HepG2 (cell line): ENCODE data around the gene BRMS1. TPM values are rescaled to one million over a fixed set of nuclear protein-coding genes. Genes with fewer than 3 reads are reported as not detected.

Experiments used
- CBX5 ChIP-seq: sonication (generic); formaldehyde crosslinking; IDR thresholded peaks from 2 replicates; pipeline ENCODE4 v1.4.0; 2020; ENCODE audit warnings: missing genetic modification reagents, borderline replicate concordance
- EZH2 ChIP-seq: conservative IDR thresholded peaks from 2 replicates; pipeline ENCODE4 v1.6.1; 2012; ENCODE audit warnings: mild to moderate bottlenecking, low read depth, low read length, moderate library complexity
- JDP2 ChIP-seq: sonication (generic); formaldehyde crosslinking; IDR thresholded peaks from 2 replicates; pipeline ENCODE4 v1.8.1; 2022; ENCODE audit warnings: missing genetic modification reagents, borderline replicate concordance
- KDM2A ChIP-seq: sonication (generic); formaldehyde crosslinking; IDR thresholded peaks from 2 replicates; pipeline ENCODE4 v1.4.0; 2020; ENCODE audit warnings: low read depth, missing genetic modification reagents, borderline replicate concordance
- MXI1 ChIP-seq: IDR thresholded peaks from 3 replicates; pipeline ENCODE4 v1.6.1; 2012; ENCODE audit warnings: low read depth, low read length, inconsistent platforms, borderline replicate concordance
- SMAD1 ChIP-seq: sonication (generic); formaldehyde crosslinking; IDR thresholded peaks from 2 replicates; pipeline ENCODE4 v1.4.0; 2020; ENCODE audit warnings: missing genetic modification reagents, low read depth, mild to moderate bottlenecking, borderline replicate concordance
- WIZ ChIP-seq: sonication (generic); formaldehyde crosslinking; IDR thresholded peaks from 2 replicates; pipeline ENCODE4 v1.5.1; 2020; ENCODE audit warnings: mild to moderate bottlenecking, missing genetic modification reagents
- ZBTB7A ChIP-seq: sonication (generic); formaldehyde crosslinking; IDR thresholded peaks from 2 replicates; pipeline ENCODE4 v1.8.0; 2022; ENCODE audit warnings: mild to moderate bottlenecking, missing genetic modification reagents
- ZFAT ChIP-seq: sonication (generic); formaldehyde crosslinking; conservative IDR thresholded peaks from 2 replicates; pipeline ENCODE4 v1.8.1; 2023; ENCODE audit warnings: missing genetic modification reagents, inconsistent platforms
- ZKSCAN1 ChIP-seq: fragments of 150-350 bp; IDR thresholded peaks from 2 replicates; pipeline ENCODE4 v1.6.1; 2014; ENCODE audit warnings: low read length
- ZNF263 ChIP-seq: sonication (generic); formaldehyde crosslinking; IDR thresholded peaks from 2 replicates; pipeline ENCODE4 v1.4.0; 2020; ENCODE audit warnings: missing genetic modification reagents
- ZNF432 ChIP-seq: sonication (generic); formaldehyde crosslinking; IDR thresholded peaks from 2 replicates; pipeline ENCODE4 v1.5.0; 2020; ENCODE audit warnings: missing genetic modification reagents, mild to moderate bottlenecking, borderline replicate concordance
- ZNF672 ChIP-seq: sonication (generic); formaldehyde crosslinking; IDR thresholded peaks from 2 replicates; pipeline ENCODE4 v1.8.1; 2022; ENCODE audit warnings: missing genetic modification reagents
- ZNF713 ChIP-seq: sonication (generic); formaldehyde crosslinking; IDR thresholded peaks from 2 replicates; pipeline ENCODE4 v1.4.0; 2020; ENCODE audit warnings: mild to moderate bottlenecking, missing genetic modification reagents
- ZSCAN30 ChIP-seq: sonication (generic); formaldehyde crosslinking; IDR thresholded peaks from 2 replicates; pipeline ENCODE4 v1.5.0; 2020; ENCODE audit warnings: mild to moderate bottlenecking, missing genetic modification reagents
- polyA plus RNA-seq, 8 experiments: library from polyadenylated mRNA; depleted of rRNA in 3 of 8; stranded (reverse) in 7 of 8; unstranded in 1 of 8; fragments of >200 nt; fragmentation: Illumina TruSeq in 4 of 8; extraction: Trizol in 4 of 8; gene quantifications; 2 replicates each; pipeline versions ENCODE4 v1.2.1 to v1.2.3, GENCODE V29; 2011 to 2016; ENCODE audit warnings: low read depth in 4 of 8, missing spikeins in 1 of 8, mixed read lengths in 1 of 8; ENCODE audit not compliant: insufficient read depth in 1 of 8
- total RNA-seq, 5 experiments: library from RNA; depleted of rRNA; stranded (reverse); fragments of >200 nt; fragmentation: Illumina TruSeq; extraction: Trizol; gene quantifications; 2 replicates each; pipeline ENCODE4 v1.2.3, GENCODE V29; 2016; ENCODE audit warnings: low read depth in 1 of 5
- TF ChIP-seq, protein P1 (sequence below): sonication (generic); formaldehyde crosslinking; IDR thresholded peaks from 2 replicates; pipeline ENCODE4 v1.9.0; 2021; ENCODE audit warnings: missing genetic modification reagents, borderline replicate concordance
- TF ChIP-seq, protein P2 (sequence below): sonication (generic); formaldehyde crosslinking; conservative IDR thresholded peaks from 2 replicates; pipeline ENCODE4 v1.4.0; 2020; ENCODE audit warnings: missing genetic modification reagents
- TF ChIP-seq, protein P3 (sequence below): sonication (generic); formaldehyde crosslinking; IDR thresholded peaks from 2 replicates; pipeline ENCODE4 v1.4.0; 2020; ENCODE audit warnings: low read depth, mild to moderate bottlenecking, missing genetic modification reagents
- TF ChIP-seq, protein P4 (sequence below): sonication (generic); formaldehyde crosslinking; IDR thresholded peaks from 2 replicates; pipeline ENCODE4 v1.5.0; 2020; ENCODE audit warnings: missing genetic modification reagents, mild to moderate bottlenecking, borderline replicate concordance
- TF ChIP-seq, protein P5 (sequence below): sonication (generic); formaldehyde crosslinking; conservative IDR thresholded peaks from 2 replicates; pipeline ENCODE4 v1.8.1; 2023; ENCODE audit warnings: missing genetic modification reagents

The BRMS1 gene
- total and polyA plus RNA-seq, 2 of the 13 experiments (the other 11 are each of a cell fraction or from before 2014, with no cell fraction given) = 15.8 to 55.7 TPM

DNA sequence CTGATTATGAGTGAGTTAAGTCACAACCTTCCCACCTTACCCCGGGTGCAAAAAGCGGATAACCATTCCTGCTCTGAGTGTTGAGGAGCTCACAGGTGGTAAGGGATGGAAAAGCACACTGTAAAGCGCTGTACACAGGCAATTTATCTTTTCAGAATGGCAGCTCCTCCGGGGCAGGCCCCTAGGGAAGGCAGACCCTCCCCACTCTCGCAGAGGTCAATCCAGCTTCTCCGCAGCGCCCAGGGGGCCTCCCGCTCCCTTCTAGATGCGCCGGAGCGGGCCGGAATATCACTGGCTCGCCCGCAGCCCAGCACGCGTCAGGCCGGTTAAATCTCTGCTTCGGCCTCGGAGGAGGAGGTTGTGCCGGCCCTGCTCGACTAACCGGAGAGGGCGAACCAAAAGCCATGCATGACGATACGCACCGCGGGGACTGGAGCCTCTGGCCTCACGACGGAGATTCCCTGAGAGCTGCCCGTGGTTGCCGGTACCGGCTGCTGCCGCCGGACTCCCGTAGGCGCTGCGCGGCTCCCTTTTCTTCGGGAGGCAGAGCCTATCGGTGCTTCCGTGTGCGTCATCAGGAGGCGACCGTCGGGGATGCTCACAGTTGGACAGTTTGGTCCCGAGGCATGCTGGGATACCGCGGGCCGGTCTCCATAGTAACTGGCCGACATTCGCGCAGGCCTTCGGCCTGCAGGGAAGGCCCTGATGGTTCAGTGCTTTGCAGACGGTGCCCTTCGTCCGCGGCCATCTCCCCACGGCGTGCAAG is at the start of gene BRMS1 (continued):
- TF ChIP-seq, protein P1, sequence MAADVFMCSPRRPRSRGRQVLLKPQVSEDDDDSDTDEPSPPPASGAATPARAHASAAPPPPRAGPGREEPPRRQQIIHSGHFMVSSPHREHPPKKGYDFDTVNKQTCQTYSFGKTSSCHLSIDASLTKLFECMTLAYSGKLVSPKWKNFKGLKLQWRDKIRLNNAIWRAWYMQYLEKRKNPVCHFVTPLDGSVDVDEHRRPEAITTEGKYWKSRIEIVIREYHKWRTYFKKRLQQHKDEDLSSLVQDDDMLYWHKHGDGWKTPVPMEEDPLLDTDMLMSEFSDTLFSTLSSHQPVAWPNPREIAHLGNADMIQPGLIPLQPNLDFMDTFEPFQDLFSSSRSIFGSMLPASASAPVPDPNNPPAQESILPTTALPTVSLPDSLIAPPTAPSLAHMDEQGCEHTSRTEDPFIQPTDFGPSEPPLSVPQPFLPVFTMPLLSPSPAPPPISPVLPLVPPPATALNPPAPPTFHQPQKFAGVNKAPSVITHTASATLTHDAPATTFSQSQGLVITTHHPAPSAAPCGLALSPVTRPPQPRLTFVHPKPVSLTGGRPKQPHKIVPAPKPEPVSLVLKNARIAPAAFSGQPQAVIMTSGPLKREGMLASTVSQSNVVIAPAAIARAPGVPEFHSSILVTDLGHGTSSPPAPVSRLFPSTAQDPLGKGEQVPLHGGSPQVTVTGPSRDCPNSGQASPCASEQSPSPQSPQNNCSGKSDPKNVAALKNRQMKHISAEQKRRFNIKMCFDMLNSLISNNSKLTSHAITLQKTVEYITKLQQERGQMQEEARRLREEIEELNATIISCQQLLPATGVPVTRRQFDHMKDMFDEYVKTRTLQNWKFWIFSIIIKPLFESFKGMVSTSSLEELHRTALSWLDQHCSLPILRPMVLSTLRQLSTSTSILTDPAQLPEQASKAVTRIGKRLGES = no peak
- TF ChIP-seq ZNF713 (CRISPR knock-in tag) = no peak
- TF ChIP-seq ZKSCAN1 = no peak
- peak; percentile 97 for TF ChIP-seq KDM2A (CRISPR knock-in tag)
- peak; percentile 96; the same call in 2 of the 3 replicates for TF ChIP-seq MXI1
- no peak for TF ChIP-seq ZNF672 (CRISPR knock-in tag)
- TF ChIP-seq, protein P2, sequence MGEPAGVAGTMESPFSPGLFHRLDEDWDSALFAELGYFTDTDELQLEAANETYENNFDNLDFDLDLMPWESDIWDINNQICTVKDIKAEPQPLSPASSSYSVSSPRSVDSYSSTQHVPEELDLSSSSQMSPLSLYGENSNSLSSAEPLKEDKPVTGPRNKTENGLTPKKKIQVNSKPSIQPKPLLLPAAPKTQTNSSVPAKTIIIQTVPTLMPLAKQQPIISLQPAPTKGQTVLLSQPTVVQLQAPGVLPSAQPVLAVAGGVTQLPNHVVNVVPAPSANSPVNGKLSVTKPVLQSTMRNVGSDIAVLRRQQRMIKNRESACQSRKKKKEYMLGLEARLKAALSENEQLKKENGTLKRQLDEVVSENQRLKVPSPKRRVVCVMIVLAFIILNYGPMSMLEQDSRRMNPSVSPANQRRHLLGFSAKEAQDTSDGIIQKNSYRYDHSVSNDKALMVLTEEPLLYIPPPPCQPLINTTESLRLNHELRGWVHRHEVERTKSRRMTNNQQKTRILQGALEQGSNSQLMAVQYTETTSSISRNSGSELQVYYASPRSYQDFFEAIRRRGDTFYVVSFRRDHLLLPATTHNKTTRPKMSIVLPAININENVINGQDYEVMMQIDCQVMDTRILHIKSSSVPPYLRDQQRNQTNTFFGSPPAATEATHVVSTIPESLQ (CRISPR knock-in tag) = no peak
- peak; percentile 53; the same call in 1 of the 2 replicates for TF ChIP-seq CBX5 (CRISPR knock-in tag)
- TF ChIP-seq, protein P3, sequence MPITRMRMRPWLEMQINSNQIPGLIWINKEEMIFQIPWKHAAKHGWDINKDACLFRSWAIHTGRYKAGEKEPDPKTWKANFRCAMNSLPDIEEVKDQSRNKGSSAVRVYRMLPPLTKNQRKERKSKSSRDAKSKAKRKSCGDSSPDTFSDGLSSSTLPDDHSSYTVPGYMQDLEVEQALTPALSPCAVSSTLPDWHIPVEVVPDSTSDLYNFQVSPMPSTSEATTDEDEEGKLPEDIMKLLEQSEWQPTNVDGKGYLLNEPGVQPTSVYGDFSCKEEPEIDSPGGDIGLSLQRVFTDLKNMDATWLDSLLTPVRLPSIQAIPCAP (CRISPR knock-in tag) = 0 out of 2 replicates have a peak, but pooled peaks have one; percentile 76
- no peak for TF ChIP-seq ZNF432 (CRISPR knock-in tag)
- TF ChIP-seq, protein P4, sequence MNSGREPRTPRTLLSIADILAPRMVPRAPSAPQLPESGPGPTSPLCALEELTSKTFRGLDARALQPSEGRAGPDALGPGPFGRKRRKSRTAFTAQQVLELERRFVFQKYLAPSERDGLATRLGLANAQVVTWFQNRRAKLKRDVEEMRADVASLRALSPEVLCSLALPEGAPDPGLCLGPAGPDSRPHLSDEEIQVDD (CRISPR knock-in tag) = no peak
- no peak for TF ChIP-seq ZSCAN30 (CRISPR knock-in tag)
- TF ChIP-seq ZBTB7A (CRISPR knock-in tag) = no peak
- TF ChIP-seq ZFAT (CRISPR knock-in tag) = no peak
- no peak for TF ChIP-seq JDP2 (CRISPR knock-in tag)
- no peak for TF ChIP-seq WIZ (CRISPR knock-in tag)
- TF ChIP-seq EZH2 = no peak
- peak; percentile 87; the same call in 1 of the 2 replicates for TF ChIP-seq SMAD1
- TF ChIP-seq, protein P5, sequence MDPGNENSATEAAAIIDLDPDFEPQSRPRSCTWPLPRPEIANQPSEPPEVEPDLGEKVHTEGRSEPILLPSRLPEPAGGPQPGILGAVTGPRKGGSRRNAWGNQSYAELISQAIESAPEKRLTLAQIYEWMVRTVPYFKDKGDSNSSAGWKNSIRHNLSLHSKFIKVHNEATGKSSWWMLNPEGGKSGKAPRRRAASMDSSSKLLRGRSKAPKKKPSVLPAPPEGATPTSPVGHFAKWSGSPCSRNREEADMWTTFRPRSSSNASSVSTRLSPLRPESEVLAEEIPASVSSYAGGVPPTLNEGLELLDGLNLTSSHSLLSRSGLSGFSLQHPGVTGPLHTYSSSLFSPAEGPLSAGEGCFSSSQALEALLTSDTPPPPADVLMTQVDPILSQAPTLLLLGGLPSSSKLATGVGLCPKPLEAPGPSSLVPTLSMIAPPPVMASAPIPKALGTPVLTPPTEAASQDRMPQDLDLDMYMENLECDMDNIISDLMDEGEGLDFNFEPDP (CRISPR knock-in tag) = no peak
- TF ChIP-seq ZNF263 (CRISPR knock-in tag) = 0 out of 2 replicates have a peak, but pooled peaks have one; percentile 6
